HG03066 (cell line): ENCODE data around the gene FLRT2.

ENCODE experiments used
- ATAC-seq: cut with Tn5 transposase; IDR thresholded peaks from one replicate; pipeline ENCODE4 v1.9.1; 2021; ENCODE audit warnings: low read depth; ENCODE audit not compliant: unreplicated experiment

Gene FLRT2

DNA sequence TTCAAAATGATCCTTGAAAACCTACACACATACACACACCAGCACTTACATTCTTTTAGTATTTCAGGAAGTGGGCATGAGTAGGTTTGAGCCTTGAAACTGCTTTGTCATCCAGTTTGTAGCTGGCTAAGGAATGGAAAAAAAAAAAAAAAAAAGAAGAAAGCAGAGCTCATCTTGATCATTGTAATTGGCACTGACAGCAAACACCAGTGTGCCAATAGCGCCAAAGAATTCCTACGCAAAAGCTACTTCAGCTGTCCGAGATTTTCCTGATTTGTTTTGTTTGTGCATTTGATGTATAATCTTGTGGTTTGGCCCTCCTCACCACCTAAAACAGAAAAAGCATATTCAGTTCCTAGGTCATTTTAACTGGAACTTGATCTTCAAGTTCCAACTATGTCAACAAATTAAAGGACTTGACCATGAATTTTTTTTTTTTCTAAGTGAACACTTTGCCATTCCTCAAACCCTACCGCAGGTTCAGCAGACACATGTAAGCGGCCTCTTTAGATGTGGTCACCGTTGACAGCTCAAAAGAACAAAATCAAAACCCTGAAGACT lies 57.3 kb downstream of the FLRT2 start:
- no peak for ATAC-seq

DNA sequence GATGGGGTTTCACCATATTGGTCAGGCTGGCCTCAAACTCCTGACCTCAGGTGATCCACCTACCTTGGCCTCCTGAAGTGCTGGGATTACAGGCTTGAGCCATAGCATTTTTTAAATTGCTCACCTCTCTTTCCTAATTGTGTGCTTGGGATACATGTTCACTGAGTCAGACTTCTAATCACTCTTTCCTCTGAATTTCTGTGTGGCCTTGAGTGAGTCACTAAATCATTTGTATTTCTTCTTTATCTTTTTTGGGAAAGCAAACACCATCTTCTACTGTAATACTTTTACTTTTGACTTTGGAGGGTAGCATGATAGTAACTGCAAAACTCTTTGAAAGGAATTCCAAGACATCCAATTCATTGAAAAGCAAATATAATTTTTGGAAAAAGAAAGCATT lies 60.8 kb downstream of the FLRT2 start:
- ATAC-seq, result no peak

DNA sequence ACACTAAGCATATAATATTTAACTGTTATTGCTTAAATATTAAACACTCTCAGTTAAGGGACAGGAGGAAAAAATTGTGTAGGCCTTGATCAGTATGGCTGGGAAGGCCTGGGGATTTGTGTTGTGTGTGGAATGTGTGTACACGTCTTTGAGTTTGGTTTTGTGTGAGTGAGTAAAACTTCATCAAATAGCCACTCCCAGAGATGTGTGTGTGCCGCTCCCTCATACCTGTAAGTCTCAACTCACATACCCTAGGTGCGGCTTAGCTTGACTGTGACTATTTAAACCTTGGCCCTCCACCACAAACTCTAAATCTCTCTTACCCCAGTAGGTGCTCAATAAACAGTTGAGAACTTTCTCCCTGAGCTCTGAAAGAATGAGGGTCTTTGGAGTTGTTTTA lies 64.3 kb downstream of the FLRT2 start:
- ATAC-seq, result no peak

DNA sequence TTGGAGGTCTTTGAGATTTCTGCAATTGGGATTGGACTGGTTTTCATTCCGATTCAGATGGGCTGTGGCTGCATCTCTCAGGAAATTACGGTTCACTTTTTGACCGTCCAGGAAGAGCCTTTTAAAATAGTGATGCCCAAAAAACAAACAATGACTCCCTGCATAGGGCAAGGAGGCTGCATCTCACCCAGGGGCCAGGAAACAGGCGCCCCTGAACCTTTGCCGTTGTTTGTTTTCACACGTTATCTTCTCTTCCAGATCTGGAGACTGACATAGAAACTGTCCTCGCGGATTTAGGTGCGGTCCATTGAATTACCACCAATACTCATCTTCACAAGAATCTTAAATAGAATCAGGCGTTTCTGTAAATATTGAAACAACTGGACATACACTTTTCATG lies 66.0 kb downstream of the FLRT2 start:
- ATAC-seq, result no peak

DNA sequence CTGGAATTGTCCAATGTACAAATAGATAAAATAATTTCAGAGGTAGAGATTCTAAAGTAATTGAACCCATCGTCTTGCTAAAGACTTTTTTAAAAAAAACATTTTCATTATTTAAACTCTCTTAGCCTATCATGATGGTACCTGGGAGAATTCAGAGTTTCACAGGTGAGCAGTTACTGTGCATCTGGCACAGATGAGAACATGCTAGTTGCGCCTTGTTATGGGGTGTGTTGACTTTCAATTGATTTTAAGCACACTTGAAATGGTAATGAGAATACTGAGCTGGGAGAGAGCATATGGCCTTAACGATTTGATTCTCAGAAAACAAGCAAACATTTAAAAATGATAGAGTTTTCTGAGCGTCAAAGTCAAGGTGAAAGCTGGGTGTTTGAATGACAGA lies 66.6 kb downstream of the FLRT2 start:
- no peak for ATAC-seq

DNA sequence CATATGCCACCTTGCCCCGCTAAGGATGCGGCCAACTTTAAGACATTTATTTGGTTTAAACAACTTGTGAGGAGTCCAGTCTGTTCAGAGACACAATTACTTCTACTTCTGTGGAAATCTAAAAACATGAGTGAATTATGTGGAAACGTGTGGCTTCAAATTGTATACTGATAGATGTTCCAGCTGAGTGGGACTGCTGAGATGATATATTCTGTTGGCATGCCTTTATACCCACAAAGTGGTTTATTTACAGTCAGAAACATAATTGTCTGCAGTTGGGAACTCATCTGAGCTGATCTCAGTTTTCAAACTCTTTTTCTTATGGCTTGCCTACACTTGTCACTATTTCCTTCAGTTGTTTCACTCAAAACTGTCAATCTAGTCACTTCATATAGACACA lies 67.8 kb downstream of the FLRT2 start:
- ATAC-seq, result no peak

DNA sequence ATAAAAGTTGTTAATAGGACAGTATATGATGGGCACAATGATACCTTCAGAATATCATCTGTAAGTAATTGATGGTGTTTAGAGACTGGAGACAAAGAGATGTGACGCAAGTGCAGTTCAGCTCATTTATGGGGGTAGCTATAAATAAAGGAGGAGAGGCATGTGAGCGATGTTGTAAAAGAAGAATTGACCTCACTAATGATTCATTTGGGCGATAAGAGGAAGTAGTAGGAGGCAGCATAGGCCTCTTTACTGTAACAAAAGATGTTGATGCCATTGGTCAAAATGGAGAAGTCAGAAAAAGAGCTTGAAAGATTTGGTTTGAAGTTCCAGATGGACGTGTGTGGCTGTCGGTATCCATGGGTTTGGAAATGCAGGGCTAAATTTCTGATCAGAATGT lies 70.0 kb downstream of the FLRT2 start:
- ATAC-seq, result no peak

DNA sequence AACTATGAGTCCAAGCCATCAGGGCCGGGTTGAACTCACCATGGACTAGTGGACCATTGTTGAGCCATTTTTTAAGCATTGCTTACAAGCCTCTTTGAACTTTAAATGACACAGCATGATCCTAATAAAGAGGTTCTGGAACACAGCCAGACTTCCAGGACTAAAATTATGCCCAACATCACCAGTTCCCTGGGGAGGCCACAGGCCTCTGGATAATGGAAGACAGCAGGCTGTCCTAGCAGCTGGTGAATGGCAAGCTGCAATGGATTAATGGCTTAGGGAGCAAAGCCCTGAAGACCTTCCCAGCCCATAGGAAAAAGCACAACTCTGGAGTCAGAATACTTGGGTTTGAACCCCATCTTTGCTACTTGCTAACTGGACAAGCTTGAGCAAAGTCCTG lies 71.3 kb downstream of the FLRT2 start:
- no peak for ATAC-seq

DNA sequence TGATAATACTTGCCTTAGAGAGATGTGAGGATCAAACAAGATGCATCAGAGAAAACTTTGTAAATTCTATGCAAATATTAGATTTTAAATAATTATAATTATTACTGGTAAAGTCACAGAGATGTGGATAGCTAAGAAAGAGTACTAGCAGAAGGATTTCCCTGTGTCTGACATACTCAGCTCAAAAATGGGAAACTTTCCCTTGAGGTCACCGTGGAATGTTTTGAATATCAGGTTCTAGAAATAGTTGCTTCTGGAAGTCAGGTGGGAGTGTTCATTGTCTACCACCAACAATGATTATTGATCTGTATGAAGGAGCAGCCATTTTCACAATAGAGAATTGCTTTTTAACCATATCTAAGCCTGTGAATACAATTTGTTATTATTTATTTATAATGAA lies 71.7 kb downstream of the FLRT2 start:
- ATAC-seq, result no peak

DNA sequence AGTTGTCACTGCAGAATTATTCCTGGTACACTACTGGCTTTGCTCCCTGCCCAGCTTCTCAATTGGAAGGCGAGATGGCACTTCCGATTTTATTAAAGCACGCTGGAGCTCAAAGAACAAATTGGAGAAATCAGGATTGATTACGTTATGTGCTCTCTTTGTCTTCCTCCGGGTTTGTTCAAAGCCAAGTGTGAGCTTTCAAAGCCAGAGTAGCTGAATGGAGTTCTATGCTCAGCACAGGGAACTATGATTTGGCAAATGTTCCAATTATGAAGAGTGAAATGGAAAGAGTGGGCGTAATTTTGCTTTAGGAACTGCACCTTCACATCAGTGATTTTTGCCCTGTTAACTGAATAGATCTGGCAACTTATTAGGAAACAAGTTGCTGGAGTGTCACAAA lies 72.4 kb downstream of the FLRT2 start:
- ATAC-seq, result no peak

DNA sequence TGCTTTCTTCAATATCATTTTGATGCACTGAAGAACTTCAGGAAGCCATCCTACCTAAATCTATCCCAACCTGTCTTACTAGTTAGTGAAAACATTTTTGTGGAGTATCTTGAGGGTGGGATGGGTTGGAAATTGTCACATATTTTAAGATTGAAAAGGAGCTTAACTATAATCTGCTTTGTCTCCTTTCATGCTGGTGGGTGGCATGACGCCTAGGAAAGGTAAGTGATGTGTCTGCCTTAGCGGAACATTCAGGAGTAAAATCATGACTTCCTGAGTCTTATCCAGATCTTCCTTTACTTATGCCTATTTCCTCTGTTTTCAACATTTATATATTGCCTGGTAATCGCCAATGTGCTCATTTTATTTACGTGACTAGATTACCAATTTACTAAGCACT lies 74.1 kb downstream of the FLRT2 start:
- no peak for ATAC-seq

DNA sequence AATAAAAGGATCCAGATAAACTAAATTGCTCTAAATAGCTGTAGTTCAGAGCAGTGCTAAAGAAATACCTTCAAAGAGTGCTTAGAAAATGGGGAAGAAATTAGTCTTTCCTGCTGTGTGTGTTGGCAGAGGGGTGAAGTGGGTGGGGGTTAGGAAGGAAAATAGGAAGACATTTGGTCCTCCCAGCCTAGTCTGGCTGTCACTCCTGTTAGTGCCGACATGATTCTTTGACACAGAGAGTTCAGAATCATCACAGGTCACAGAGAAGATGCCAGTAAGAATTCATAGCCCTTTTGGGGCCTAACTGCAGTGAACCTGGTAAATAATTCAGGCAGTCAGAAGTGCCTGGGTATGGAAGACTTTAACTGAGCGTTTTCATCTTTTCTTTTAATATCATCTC lies 74.8 kb downstream of the FLRT2 start:
- no peak for ATAC-seq

DNA sequence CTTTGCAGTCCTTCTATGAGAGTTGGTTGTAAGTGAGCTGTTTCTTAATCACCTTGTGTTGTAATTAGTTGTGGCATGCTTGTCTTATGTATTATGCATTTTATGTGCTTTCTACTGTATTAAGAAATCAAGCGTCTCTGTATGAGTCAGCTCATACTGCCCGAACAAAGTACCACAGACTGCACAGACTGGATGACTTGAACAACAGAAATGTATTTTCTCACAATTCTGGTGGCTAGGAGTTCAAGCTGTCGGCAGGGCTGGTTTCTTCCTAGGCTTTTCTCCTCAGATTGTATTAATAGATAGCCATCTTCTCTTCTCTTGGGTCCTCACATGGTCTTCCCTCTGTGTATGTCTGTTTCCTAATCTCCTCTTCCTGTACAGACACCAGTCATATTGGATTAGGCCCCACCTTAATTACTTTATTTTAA lies 77.7 kb downstream of the FLRT2 start:
- ATAC-seq, result no peak

DNA sequence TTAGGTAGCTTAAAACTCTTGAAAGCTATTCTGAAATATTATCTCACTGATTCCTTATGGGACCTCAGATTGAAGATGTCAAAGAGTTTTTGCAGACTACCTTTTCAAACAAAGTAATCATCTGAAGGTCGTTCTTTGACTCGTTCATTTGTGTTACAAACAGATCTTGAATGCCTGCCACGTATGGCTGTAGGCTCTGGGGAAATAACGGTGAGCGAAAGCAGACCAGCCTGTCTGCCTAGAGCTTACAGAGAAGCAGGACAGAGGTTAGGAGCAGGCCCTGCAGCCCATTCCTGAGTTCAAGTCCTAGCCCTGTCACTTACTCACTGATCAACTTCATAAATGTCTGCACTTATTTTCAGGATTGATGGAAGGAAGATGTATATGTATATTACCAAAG lies 83.6 kb downstream of the FLRT2 start:
- ATAC-seq, result no peak

DNA sequence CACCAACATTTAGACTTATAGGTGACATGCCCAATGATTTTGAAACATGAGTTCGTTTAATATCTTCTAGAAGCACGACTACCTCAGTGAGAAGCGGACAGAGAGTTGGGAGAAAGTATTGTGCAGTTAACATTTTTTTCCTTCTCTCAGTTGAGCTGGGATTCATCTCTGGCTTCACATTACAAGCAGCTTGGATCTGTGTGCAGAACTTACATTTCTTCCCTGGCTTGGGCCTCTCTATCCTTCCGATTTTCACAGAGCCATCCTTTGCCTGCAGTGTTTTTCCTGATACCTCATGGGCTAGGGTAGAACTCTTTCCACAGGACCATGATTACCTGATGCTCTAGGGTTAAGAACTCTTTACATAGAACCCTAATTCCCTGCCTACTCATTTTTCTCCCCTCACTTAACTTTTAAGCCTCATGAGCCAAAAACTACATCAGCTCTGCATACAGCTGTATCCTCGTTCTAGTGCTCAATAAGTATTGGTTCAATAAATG lies 86.5 kb downstream of the FLRT2 start:
- ATAC-seq, result no peak

DNA sequence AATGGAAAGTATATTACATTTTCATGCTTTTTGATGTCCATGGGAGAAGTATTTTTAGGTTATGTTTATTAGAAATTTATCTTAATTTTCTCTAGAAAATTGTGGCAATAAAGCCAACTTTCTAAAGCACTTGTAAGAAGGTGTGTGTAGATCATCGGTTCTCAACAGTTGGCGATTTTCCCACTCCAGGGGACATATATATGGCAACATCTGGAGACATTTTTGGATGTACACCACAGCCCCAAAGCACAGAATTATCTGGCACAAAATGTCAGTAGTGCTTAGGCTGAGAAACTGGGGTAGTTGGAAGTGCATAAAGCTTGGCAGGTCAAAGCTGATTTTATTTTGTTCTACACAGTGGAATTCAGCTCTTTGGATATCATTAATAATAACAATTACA lies 86.9 kb downstream of the FLRT2 start:
- no peak for ATAC-seq

DNA sequence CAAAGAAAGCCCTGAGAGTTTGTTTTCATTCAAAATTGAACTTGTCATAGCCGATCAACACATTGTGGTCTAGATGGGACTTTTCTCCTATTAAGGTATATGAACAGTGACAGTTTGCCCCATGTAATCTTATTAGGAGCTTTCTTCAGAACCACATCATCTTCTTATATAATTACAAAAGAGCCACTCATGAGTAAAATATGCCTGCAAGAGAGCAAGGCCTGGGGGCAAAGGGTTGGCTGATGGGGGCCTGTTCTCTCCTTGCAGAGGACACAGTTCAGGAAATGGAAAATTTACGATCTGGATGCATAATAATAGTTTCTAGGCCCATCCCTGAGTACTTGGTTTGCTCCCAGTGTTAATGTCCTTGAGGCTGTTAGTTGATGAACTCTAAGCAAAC lies 87.8 kb downstream of the FLRT2 start:
- no peak for ATAC-seq

DNA sequence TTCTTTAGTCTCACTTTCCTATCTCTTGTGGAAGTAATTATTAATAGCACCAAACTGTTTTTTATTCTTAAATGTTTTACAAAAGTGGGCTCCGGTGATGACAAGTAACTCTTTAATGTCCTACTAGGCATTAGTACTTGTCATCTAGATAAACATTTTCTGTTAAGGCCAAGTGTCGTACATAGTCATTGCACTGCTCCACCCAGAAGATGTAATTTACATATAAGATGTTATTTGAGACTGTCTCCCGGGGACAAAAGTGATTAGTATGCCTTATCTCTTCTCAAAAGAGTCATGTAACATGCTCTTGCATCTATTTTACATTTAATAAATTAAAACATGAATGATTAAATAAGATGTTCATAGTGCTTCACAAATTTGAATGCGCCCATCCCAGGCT lies 88.4 kb downstream of the FLRT2 start:
- ATAC-seq, result no peak

DNA sequence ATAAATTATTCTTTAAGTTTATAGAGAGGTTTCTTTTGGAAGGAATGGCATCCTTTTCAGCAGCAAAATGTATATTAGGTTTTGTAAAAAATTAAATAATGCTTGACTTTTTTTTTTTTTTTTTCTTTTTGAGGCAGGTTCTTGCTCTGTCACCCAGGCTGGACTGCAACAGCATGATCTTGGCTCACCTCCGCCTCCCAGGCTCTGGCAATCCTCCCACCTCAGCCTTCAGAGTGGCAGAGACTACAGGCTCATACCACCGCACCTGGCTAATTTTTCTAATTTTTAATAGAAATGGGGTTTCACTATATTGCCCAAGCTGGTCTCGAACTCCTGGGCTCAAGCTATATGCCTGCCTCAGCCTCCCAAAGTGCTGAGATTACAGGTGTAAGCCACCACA lies 89.0 kb downstream of the FLRT2 start:
- no peak for ATAC-seq

DNA sequence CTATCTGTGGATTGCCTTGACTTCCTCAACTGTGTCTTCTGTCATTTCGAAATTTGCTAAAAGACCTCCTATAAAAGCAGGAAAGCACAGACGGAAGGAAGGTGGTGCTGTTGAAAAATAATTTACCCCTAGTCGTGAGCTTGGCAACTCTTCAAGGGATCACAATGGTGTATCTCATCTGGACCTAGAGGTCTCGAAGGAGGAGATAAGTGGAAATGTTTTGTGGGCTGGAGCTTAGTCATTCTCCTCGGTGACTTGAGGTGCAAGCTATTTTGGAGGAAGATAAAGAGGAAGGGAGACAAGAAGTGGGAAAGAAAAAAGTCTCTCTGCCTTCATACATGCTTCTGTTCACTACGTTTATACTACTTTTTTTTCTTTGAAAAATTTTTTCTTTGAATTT lies 89.9 kb downstream of the FLRT2 start:
- no peak for ATAC-seq

DNA sequence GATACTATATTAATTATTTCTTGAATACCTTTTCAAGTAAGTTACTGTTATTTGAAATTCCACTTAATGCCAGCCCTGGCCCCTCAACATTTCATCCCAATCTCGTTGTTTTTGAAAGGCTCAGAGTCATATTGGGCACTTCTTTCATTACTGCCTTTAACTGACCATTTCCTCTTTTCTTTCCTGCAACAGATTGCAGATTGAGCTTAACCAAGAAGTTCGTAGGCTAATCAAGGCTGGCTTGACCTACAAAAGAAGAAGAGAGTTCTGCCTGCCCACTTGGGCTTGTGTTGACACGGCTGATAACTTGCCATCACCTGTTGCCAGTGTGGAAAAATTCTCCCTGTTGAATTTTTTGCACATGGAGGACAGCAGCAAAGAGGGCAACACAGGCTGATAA lies 91.0 kb downstream of the FLRT2 start:
- ATAC-seq, result no peak

DNA sequence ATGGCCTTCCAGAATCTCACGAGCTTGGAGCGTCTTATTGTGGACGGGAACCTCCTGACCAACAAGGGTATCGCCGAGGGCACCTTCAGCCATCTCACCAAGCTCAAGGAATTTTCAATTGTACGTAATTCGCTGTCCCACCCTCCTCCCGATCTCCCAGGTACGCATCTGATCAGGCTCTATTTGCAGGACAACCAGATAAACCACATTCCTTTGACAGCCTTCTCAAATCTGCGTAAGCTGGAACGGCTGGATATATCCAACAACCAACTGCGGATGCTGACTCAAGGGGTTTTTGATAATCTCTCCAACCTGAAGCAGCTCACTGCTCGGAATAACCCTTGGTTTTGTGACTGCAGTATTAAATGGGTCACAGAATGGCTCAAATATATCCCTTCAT lies 92.2 kb downstream of the FLRT2 start:
- no peak for ATAC-seq

DNA sequence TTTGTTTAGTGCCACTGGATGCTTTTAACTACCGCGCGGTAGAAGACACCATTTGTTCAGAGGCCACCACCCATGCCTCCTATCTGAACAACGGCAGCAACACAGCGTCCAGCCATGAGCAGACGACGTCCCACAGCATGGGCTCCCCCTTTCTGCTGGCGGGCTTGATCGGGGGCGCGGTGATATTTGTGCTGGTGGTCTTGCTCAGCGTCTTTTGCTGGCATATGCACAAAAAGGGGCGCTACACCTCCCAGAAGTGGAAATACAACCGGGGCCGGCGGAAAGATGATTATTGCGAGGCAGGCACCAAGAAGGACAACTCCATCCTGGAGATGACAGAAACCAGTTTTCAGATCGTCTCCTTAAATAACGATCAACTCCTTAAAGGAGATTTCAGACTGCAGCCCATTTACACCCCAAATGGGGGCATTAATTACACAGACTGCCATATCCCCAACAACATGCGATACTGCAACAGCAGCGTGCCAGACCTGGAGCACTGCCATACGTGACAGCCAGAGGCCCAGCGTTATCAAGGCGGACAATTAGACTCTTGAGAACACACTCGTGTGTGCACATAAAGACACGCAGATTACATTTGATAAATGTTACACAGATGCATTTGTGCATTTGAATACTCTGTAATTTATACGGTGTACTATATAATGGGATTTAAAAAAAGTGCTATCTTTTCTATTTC lies 93.2 kb downstream of the FLRT2 start:
- ATAC-seq, result no peak
